Kidney epithelial cell (primary cell): ENCODE measurements around the gene KRT6A. TPM values are rescaled to one million over a fixed set of nuclear protein-coding genes. Genes with fewer than 3 reads are reported as not detected.

ENCODE experiments used
- DNase-seq: peaks from one replicate; pipeline ENCODE4 v3.0.0-alpha.2; 2010; ENCODE audit warnings: low read depth
- H3K27me3 ChIP-seq: 2 replicates; pipeline ENCODE4 v1.6.0; 2011; ENCODE audit warnings: low read length; ENCODE audit not compliant: control insufficient read depth, insufficient read depth
- H3K36me3 ChIP-seq: 2 replicates; pipeline ENCODE4 v1.5.1; 2011; ENCODE audit warnings: low read length; ENCODE audit not compliant: control insufficient read depth, insufficient read depth
- H3K4me3 ChIP-seq: 2 replicates; pipeline ENCODE4 v1.5.1; 2011; ENCODE audit warnings: low read depth, mild to moderate bottlenecking, control low read depth, low read length
- total RNA-seq: library from RNA; depleted of rRNA; stranded (reverse); fragments of >200 nt; gene quantifications from 2 replicates; pipeline ENCODE4 v1.2.3, GENCODE V29; 2015
- TF ChIP-seq, protein P1 (sequence below): IDR thresholded peaks from 2 replicates; pipeline ENCODE4 v1.5.1; 2011; ENCODE audit warnings: mild to moderate bottlenecking, moderate library complexity, low read length, control low read depth, inconsistent platforms; ENCODE audit not compliant: insufficient read depth, poor library complexity, severe bottlenecking

KRT6A gene
- total RNA-seq, 1 donor from 2014 or later = 0.21 TPM

DNA sequence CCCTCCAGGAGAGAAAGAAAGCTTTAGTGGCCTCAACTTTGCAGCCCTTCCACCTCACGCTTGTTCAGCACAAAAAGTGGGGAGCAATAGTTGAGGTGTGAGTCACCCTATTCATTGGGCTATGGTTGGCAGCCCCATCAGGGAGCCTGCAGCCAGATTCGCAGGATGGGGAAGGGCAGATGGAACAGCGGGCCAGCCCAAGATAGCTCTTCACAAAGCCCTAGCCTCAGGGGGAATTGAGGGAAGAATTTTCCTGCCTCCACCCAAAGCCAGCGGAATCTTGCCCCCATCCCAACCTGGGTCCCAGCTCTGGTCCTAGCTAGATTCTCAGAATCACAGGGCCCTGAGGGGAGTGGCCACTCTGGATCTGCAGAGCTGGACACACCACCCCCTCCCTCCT lies 30.8 kb upstream of the KRT6A start:
- Histone ChIP-seq H3K36me3 (no peaks in the 10 kb centered on the region), H3K4me3 (no peak overlapping the region), H3K27me3 (peaks cover 18% of the 10 kb centered on the region)
- TF ChIP-seq, protein P1, sequence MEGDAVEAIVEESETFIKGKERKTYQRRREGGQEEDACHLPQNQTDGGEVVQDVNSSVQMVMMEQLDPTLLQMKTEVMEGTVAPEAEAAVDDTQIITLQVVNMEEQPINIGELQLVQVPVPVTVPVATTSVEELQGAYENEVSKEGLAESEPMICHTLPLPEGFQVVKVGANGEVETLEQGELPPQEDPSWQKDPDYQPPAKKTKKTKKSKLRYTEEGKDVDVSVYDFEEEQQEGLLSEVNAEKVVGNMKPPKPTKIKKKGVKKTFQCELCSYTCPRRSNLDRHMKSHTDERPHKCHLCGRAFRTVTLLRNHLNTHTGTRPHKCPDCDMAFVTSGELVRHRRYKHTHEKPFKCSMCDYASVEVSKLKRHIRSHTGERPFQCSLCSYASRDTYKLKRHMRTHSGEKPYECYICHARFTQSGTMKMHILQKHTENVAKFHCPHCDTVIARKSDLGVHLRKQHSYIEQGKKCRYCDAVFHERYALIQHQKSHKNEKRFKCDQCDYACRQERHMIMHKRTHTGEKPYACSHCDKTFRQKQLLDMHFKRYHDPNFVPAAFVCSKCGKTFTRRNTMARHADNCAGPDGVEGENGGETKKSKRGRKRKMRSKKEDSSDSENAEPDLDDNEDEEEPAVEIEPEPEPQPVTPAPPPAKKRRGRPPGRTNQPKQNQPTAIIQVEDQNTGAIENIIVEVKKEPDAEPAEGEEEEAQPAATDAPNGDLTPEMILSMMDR = no peak
- no peak for DNase-seq

- no peak for DNase-seq
- TF ChIP-seq, protein P1 = no peak
- H3K27me3 ChIP-seq = peaks cover 18% of the 10 kb centered on the region
- H3K4me3 ChIP-seq = no peak overlapping the region
- no peaks in the 10 kb centered on the region for H3K36me3 ChIP-seq
Measured at GRCh38 chr12:52522346-52523011, 29.4 kb upstream of the KRT6A start.

GRCh38 chr12:52521568-52522266 lies 28.7 kb upstream of the KRT6A start:
- Histone ChIP-seq H3K4me3 (no peak overlapping the region), H3K36me3 (no peaks in the 10 kb centered on the region), H3K27me3 (peaks cover 21% of the 10 kb centered on the region)
- no peak for DNase-seq
- TF ChIP-seq, protein P1 = no peak

GRCh38 chr12:52521175-52521567 lies 28.1 kb upstream of the KRT6A start:
- DNase-seq = no peak
- TF ChIP-seq, protein P1 = no peak
- Histone ChIP-seq H3K27me3 (peaks cover 19% of the 10 kb centered on the region), H3K4me3 (no peak overlapping the region), H3K36me3 (no peaks in the 10 kb centered on the region)

DNA sequence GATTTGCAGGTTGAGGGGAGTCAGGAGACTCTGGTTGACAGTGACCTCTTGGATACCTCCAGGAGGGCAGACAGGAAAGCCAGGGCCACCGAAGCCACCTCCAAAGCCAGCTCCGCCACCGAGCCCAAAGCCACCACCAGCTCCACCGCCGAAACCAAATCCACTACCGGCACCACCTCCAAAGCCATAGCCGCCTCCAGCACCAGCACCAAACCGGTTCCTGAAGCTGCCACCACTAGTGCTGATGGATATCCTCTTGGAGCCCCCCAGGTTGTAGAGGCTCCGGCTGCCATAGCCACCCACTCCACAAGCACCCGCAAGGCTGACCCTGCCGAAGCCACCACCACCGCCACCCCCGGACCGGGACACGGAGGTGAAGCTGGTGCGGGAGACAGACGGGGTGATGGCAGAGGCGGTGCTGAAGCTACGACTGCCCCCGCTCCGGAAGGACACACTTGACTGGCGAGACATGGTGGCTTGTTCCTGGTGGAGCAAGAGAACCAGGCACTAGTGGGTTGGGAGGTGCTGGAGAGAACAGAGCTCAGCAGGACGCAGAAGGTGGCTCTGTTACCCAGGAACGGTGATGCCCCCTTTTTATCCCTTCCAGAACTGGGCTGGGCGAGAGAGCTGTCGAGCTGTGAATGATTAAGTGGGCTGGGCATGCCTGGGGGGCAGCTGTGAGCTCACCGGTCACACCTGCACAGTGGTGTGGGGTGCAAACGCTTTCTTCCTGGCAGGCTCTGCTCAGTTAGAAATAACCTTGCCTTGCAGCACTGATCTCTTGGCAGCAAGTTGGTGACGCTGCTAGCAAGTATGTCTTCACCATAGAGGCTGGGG lies 27.0 kb upstream of the KRT6A start, which contains the start of gene KRT5:
Gene KRT5, minus strand, starts transcription at position 569 of the 837 bp plus-strand sequence. Its CDS starts 98 bp downstream, at position 471.
- H3K36me3 ChIP-seq = no peaks in the 10 kb centered on the region
- H3K4me3 ChIP-seq = no peak within 1 kb of the TSS
- peaks cover 19% of the 10 kb centered on the region for H3K27me3 ChIP-seq
- TF ChIP-seq, protein P1 = no peak
- no peak for DNase-seq
